GM10266 (cell line): ENCODE data around the gene TPM3.

Experiments used
- DNase-seq: peaks from one replicate; pipeline ENCODE4 v3.0.0; 2012; ENCODE audit errors: extremely low spot score
- CTCF ChIP-seq: IDR thresholded peaks from 2 replicates; pipeline ENCODE4 v1.5.1; 2012; ENCODE audit warnings: mild to moderate bottlenecking, low read depth; ENCODE audit not compliant: control insufficient read depth, insufficient read depth; ENCODE audit errors: missing control alignments

TPM3 gene

DNA sequence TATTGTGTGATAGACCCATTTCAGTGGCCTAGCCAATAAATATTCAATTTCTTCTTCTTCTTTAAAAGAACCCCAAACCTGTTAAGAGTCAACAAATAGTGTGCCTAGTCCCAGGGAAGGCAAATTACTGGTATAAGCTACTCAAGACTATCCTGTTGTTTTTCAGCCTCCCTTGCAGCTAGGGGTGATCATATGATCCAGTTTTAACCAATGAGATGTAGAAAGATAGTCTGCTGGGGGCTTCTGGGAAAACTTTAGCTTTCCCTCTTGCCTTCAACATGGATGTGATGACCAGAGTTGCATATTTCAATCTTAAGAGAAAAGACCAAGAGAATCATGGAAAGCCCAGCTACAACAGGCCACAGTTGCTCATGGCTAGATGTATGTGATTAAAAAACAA, 32.3 kb downstream of the TPM3 start:
- no peak for DNase-seq
- no peak for TF ChIP-seq CTCF

DNA sequence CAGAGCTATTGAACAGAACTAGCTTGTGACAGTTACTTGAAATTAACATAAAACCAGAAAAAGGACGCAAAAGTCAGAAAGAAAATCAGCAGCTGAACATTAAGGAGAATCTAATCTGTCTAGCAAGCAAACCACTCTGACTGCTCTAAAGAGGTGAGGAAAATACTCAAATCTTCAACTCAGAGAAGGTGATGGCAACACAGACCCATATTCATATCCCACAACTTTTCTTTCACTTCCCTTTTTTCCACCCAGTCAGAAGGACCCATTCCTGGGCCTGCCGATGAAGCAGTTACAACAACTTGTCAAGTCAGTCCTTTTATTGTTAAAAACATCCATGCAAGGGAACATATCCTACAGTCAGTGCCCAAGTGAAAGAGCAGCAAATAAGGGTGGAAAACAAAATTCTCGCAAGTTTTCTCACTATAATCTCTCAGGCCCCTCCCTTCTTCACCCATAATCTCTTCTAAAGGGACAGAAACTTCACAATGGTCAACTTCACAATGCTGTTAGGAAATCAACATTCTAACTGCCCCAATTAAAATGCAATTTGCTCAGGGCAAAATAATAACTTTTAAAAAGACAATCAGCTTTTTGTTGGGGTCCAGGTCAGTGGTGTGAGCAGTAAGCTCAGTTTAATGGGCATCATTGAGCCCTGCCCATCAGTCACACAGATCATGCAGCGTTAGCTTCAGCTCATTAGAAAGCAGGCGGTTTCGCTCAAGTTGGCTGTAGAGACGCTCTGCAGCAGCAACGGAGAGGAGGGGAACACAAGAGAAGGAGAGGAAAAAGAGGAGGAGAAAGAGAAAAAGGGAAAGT, 33.4 kb downstream of the TPM3 start:
- no peak for TF ChIP-seq CTCF
- no peak for DNase-seq

DNA sequence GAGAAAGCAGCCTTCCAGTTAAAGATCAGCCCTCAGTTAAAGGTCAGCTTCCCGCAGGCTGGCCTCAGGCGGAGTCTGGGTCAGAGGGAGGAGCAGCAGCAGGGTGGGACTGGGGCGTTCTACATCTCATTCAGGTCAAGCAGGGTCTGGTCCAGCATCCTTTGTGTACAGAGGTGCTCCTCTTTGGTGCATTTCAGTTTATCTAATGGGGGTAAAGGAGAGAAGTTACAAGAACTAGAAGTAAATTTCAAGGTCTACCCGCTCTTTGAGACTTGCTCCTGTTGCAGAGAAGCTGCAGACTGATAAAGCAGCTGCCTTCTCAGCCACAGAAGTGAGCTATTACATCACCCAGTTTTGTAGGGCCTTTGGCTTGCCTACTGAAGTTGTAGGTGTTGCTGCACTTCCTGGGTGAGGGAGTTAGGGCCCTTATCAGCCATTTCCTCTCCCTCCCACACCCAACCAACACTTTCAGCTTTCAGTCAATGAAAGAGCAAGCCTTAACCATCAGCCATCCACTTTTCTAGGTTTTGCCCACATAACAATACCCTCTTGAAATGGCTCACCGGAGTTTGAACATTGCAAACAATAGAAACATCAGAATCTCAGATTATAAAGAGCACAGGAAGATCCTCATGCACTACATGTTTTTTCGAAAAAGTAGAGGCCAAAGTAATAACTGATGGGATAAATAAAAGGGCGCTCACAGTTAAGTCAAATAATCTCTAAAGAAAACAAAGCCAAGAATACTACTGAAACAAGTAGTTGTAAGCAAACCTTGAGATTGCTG, 34.2 kb downstream of the TPM3 start:
- TF ChIP-seq CTCF: no peak
- peak; percentile 75 for DNase-seq

DNA sequence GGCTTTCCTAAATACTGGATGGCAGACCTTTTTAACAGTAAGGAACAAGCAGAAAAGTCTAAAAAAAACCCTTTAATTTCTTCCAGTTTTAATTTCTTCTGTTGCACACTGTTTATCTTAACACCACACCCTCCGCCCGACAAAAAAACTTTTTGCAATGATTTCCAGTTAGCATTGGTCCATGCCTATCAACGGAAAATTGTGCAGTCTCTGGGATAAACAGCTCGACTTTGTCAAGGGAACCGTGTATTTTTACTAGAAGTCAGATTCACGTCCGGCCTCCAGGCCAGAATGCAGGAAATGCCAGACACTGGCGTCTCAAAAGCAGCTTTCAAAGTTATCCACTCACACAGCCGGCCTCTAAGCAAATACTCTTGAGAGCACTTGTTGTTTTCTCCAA, 36.6 kb downstream of the TPM3 start:
- no peak for DNase-seq
- TF ChIP-seq CTCF: no peak

GRCh38 chr1:154154534-154155191, 37.2 kb downstream of the TPM3 start, which contains the start of gene NUP210L:
Gene NUP210L, minus strand, starts transcription at chr1:154155073.
- TF ChIP-seq CTCF: no peak
- no peak for DNase-seq

GRCh38 chr1:154154053-154154452, 37.8 kb downstream of the TPM3 start:
- no peak for TF ChIP-seq CTCF
- no peak for DNase-seq

DNA sequence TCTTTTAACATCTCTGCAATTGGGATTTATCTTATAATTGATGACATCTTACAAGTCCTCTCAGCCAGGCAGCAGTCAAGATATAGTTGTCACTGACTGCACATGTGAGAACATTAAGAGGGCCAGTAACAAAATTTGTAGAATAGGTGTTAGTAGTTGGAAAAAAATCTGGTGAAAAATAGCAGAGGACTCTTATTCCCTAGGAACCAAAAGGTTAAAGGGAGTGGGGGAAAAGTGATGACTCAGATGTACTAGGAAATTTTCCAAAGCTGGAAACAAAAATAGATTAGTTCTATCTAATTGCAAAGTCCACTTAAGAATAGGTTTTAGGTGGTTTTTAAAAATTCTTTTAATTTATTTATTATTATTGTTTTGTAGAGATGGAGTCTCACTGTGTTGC, 40.6 kb downstream of the TPM3 start:
- DNase-seq: no peak
- TF ChIP-seq CTCF: no peak
